ENCODE results near the gene PDZD8.
"Not testable (repeated sequence)": the region's sequence is repeated elsewhere in the genome, so short reads cannot be mapped to it uniquely, and the experiment has no call there.

PDZD8 gene

DNA sequence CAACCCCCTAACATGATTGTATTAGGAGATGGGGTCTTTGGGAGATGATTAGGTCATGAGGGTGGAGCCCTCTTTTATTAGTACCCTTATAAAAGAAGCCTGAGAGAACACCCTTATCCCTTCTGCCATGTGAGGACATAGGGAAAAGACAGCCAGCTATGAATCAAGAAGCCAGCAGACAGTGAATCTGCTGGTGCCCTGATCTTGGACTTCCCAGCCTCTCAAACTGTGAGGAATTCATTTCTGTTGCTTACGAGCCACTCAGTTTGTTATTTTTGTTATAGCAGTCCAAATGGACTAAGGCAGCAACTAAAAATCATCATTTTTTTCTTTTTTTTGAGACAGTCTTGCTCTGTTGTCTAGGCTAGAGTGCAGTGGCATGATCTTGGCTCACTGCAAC is 74.6 kb downstream of the PDZD8 start:
- no peak for DNase-seq (ENCODE audit: low read depth in 2 of 3, low spot score in 2 of 3)

DNA sequence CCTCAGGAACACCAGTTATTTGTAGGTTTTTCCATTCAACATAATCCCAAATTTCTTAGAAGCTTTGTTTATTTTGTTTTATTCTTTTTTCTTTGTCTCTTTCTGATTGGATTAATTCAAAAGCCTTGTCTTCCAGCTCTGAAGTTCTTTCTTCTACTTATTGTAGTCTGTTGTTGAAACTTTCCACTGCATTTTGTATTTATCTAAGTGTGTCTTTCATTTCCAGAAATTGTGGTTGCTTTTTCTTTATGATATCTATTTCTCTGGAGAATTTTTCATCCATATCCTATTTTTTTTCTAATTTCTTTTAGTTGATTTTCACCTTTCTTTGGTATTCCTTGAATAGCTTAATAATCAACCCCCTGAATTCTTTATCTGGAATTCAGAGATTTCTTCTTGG is 75.8 kb downstream of the PDZD8 start:
- no peak for DNase-seq (ENCODE audit: low read depth in 2 of 3, low spot score in 2 of 3)

DNA sequence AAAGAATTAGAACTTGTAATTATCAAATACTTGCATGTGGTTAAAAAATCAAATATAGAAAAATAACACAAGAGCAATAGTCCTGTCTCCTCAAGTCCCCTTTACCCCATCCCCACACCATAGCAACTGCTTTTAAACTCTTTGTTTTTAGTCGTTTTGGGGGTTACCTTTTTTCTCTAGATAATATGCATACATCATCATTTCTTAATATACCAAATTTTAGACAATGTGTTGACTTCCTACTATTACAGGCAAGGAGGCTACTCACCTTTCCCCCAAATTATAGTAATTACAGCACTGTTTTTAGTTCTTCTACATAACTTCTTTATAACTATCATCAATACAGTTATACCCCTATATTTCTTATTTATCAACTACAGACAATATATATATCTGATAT is 77.0 kb downstream of the PDZD8 start:
- DNase-seq (ENCODE audit: low read depth in 2 of 3, low spot score in 2 of 3) = no peak

DNA sequence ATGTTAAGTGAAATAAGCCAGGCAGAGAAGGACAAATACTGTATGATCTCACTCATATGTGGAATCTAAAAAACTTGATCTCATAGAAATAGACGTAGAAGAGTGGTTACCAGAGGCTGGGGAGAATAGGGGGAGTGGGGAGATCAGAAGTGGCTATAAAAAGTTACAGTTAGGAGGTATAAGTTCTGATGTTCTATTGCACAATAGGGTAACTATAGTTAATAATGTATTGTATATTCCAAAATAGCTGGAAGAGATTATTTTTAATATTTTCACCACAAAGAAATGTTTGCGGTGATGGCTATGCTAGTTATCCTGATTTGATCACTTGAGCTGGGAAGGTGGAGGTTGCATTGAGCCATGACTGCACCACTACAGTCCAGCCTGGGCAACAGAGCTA is 80.5 kb downstream of the PDZD8 start:
- no peak for DNase-seq (ENCODE audit: low read depth in 2 of 3, low spot score in 2 of 3)

DNA sequence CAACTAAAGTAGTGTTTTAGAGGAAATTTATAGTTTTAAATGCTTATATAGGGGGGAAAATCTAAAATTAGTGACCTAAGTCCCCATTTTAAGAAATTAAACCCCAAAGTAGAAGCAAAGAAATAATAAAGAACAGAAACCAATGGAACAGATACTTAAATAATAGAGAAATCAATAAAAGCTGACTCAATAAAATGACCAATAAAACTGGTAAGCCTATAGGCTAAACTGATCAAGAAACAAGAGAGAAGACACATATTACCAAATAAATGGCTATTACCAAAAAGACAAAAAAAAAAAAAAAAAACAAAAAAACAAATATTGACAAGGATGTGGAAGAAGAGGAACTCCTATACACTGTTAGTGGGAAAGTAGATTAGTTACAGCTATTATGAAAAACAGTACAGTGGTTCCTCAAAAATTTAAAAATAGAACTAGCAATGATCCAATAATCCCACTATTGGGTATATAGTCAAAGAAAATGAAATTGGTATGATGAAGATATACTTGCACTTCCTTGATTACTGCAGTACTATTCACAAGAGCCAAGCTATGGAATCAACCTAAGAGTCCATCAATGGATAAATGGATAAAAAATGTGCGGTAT is 81.1 kb downstream of the PDZD8 start:
- no peak for DNase-seq (ENCODE audit: low read depth in 2 of 3, low spot score in 2 of 3)

DNA sequence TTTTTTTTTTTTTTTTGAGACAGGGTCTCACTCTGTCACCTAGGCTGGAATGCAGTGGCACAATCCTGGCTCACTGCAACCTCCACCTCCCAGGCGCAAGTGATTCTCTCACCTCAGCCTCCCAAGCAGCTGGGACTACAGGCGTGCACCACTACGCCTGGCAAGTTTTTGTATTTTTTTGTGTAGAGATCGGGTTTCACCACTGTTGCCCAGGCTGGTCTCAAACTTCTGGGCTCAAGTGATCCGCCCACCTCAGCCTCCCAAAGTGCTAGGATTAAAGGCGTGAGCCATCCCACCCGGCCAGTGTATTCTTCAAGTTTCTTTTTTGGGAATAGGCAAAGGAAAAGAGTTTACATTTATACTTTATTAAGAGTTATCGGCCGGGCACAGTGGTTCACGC is 84.4 kb downstream of the PDZD8 start:
- not testable (repeated sequence) for DNase-seq (ENCODE audit: low read depth in 2 of 3, low spot score in 2 of 3)

DNA sequence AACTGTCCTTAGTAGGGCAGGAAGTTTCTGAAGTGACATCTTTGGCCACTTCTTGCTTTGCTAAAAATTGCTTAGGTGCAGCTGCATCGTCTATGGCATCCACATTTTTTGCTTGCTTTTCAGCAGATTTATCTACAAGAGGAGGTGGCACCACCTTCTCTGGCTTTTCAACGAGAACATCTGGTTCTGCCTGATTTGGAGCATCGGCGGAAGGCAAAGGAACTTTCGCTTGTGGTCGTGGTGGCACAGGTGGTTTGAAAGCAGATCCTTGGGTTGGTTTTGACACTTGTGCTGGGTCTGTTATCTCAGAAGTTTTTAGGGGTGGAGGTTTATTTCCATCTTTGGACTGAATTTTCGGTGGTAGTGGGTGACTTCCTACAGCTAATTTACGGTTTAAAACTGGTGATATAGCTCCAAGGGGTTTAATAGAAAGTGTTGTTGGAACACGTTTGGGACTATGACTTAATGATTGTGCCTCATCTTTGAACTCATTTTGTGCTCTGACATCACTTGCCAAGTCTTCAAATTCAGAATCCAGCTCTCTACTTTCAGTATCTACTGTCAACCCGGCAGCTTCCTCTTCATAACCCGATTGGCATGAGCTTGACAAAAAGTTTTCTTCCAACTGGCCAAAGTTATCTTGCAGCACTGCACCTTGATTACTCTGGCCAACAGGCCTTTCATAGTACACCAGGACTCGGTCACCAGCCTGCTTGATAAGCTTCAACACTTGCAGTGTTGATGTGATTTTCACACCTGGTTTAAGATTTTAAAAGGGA is 90.3 kb downstream of the PDZD8 start:
- no peak for DNase-seq (ENCODE audit: low read depth in 2 of 3, low spot score in 2 of 3)

DNA sequence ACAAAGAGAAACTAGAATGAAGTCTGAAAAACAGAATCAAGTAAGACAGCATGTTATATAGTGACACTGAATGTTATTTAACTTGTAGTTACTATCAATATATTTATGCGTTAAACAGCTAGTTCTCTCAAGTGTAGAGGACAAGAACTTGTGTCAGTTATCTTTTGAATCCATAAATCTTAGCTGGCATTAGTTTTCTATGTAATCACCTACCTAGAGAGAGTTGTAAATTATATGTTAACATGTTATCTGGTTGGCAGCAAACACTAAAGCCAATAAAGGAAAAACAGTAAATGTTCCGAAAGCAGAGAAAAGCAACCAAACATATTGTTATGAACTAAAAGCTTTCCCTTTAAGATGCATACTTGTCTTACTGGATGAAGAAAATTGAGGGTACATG is 97.6 kb downstream of the PDZD8 start:
- no peak for DNase-seq (ENCODE audit: low read depth in 2 of 3, low spot score in 2 of 3)

DNA sequence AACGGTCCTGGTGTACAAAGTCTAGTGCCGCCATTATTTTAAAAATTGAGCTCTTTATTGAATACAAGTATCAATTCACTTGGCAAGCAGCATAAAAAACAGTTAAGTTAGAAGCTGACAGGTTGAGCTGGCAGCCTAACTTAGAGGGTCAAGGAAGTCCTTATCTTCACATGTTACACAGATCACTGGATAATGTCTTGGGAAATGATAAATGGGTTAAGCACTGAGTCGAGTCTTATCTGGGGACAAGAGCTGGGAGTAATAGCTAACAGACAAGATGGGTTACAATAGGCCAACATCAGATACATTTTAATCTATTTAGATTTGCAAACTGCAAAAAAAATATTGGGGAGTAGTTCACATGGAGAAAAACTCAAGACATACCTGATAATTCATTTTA is 100.1 kb downstream of the PDZD8 start:
- DNase-seq (ENCODE audit: low read depth in 2 of 3, low spot score in 2 of 3) = no peak

DNA sequence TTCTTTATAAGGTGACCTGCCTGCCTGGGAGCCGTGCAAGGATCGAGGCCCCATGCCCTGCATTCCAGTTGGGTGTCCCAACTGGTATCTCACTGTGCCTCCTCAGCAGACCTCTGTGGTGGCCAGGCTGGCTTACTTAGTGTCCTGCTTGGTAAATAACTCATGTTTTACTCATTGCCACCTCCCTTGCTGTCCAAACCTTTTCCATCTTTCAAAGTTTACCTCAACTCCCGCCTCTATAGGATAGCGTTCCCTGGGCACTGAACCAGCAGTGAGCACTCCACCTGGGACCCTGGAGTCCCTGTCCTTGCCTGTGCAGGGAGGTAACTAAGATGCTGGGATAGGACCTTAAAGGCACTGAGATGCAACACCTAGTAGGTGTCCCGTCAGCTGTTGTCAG is 100.7 kb downstream of the PDZD8 start:
- DNase-seq (ENCODE audit: low read depth in 2 of 3, low spot score in 2 of 3) = no peak

DNA sequence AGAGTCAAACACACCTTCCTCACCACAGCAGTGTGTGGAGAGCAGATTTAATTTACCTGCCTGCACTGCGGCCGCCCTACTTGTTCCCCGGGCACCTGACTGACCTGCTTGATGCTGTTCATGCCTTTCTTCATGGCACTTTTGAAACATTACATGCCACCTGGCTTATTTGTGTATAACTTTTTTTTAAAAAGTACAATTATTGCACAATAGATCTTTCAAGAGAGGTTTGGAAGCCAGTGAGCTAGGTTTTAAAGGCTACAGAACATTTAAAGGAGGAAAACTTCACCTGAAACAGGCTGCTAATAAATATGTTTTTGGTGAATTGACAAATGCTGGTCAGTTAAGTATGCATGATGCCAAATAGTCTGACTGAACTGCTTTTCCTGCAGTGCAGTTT is 101.3 kb downstream of the PDZD8 start:
- no peak for DNase-seq (ENCODE audit: low read depth in 2 of 3, low spot score in 2 of 3)

DNA sequence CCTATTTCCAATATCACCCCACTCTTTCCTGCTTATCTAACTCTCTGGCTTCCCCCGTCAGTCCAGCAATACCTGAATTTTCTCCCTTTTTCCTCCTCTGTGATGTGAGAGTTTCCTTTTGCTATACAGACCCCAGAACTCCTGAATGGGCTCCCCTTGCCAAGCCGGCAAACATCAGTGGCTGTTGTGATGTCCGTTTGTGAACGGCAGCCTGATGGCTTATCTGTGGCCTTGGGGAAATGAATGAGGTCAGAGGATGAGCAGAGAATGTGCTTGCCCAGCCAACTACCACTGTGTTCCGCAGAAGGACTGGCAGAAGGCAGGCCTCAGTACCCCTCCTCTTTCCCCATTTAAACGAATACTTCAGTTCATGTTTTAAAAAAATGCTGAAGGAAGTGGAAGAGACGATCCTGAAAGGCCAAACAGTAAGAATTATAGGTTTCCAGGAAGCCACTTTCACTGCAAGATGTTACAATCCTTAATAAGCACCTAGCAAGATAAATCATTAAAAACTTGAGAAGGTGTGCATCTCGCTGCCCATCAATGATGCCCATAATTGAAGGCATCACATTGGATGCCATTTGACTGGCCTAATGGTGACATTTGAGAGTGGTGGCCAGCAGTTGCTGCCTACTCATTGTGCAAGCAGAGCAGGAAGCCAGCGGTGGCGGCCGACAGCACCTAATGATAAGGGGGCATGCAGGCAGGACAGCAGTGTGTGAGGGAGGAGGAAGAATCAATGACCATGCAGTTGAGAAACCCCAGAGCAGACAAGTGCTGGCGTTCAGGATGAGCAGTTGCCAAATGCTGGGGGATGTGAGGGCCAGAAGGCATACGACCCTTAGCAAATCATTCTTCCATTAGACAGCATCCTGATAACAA is 102.8 kb downstream of the PDZD8 start:
- no peak for DNase-seq (ENCODE audit: low read depth in 2 of 3, low spot score in 2 of 3)

DNA sequence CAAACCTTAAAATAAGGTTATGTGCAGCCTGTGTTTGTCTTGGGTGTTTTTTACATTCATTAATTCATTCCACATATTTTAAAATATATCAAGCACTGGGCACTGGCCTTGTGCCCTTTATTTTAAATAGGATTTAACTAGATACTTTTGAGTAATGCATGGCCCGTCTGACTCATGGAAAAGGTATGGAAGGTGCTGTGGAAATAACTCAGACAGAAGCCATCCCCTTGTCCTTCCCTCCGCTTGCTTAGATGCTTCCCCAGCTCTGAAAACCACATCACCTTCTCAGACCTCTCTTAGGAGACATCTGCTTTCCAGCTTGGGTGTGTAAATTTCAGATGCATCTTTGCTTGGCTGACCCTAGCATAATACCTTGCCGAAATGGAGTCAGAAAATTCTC is 103.8 kb downstream of the PDZD8 start:
- no peak for DNase-seq (ENCODE audit: low read depth in 2 of 3, low spot score in 2 of 3)

DNA sequence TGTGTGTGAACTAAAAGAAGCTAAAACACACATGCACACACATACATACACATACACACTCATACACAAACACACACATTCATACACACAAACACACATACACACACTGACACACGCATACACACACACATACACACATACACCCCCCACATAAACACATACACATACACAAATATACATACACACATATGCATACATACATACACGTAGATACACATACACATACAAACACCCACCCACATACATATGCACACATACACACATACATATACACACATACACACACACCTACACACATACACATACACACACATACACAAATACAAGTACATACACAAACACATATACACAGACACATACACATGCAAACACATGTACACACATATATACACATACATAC is 106.3 kb downstream of the PDZD8 start:
- DNase-seq (ENCODE audit: low read depth in 2 of 3, low spot score in 2 of 3) = no peak

DNA sequence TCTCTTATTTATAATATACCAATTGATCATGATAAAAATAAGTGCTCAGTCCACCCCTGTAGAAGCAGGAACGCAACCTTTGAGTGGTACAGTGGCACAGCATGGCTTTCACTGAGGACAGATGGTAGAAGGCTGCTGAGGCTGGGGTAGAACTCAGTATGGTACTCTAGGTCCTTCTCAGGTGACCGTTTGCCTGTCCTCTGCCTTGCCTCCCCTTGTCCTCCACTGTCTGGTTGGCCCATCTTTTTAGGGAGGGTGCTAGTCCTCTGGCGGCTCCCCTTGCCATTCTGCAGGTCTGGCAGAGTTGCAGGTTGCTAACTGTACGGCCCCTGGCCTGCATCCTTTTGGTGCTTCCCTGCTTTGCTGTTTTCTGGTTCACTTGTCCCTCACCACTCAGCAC is 107.0 kb downstream of the PDZD8 start:
- DNase-seq (ENCODE audit: low read depth in 2 of 3, low spot score in 2 of 3) = no peak

DNA sequence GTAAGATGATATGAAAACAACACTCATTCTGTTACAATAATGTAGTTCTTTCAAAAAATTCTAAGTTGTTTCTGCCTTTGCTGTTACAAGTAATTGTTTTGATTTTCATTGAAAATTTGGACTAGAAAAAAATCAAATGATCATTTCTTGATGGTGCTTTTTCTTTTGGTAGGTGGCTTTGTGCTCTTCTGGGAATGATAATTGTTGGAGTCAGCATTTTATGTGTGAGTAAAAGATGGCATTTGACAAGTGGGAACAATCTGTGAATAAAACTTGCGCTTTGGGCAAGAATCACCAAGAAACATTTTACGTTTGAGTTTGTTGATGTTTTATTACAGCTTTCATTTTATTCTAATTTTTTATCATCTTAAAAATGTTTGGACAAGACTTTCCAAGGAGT is 108.4 kb downstream of the PDZD8 start:
- no peak for DNase-seq (ENCODE audit: low read depth in 2 of 3, low spot score in 2 of 3)

DNA sequence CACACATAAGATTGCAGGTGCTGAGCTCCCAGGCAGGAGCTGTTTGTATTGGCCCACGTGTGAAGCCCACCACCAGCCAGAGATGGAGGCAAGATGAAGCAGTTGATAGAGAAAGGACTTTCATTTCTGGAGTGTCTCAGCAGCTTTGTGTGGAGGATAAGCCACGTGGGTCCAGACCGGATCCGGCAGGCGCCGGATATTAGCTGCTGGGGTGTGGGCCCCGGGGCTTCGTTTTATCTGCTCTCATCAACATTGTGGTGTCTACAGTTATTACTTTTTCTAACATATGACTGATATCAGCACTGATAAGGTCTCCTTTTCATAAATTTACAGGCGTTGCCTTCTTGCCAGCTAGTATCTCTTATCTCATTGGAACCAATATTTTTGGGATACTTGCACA is 108.8 kb downstream of the PDZD8 start:
- DNase-seq (ENCODE audit: low read depth in 2 of 3, low spot score in 2 of 3) = no peak

DNA sequence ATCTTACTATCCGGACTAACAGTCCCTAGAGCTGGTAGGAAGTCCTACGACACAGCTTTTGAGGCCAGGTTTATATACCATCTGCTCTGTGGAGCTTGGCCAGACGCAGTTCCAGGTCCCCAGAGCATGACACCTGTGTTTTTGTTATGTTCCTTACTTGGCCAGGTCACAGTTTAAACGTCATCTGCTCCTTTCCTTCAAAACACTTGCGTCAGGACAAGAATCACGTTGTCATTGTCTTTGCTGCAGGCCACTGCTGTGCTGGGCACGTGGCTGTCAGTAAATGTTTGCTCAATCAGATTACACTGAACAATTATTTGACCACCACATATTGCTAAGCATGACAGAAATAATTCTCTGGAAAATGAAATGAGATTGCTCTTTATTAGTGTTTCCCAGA is 110.5 kb downstream of the PDZD8 start:
- DNase-seq (ENCODE audit: low read depth in 2 of 3, low spot score in 2 of 3) = no peak

DNA sequence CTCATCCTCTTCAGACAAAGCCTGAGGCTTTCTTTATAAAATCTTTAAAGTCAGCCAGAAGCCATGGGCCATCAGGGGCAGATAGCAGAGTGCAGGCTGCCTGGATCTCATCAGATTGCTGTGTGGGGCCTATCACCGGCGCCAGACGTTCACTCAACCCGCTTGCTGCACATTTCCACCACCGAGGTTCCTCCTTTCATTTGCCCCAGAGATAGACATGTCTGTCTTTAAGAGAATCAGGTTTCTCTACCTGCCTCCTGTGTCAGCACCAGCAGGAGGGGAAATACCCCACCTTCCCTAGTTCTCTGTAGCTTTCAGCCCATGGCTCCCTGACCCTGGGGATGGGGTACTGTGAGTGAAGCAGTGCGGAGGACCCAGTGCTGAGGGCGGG is 112.3 kb downstream of the PDZD8 start:
- DNase-seq (ENCODE audit: low read depth in 2 of 3, low spot score in 2 of 3) = no peak

DNA sequence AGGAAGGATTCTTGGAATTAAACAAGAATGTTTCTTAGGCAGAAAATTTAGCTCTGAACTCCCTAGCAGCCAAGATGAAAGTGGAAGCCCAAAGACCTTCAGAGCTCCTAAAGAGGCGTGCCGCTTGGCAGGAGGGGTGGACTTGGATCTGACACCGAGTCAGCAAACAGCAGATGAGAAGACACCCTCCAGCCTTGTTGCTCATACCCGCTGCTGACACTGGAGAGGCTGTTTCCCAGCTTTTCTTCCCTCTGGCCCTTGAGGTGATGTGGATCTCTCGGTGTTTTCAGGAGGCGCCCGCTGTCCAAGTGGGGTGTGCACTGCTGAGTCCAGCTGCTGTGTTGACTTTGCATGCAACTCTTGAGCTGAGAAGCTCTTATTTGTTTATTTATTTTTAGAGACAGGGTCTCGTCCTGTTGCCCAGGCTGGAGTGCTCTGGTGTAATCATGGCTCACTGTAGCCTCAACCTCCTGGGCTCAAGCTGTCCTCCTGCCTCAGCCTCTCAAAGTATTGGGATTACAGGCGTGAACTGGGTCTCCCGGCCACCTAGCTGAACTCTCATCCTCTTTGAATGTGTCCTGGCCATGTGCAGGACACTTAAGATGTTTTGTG is 112.8 kb downstream of the PDZD8 start:
- no peak for DNase-seq (ENCODE audit: low read depth in 2 of 3, low spot score in 2 of 3)

DNA sequence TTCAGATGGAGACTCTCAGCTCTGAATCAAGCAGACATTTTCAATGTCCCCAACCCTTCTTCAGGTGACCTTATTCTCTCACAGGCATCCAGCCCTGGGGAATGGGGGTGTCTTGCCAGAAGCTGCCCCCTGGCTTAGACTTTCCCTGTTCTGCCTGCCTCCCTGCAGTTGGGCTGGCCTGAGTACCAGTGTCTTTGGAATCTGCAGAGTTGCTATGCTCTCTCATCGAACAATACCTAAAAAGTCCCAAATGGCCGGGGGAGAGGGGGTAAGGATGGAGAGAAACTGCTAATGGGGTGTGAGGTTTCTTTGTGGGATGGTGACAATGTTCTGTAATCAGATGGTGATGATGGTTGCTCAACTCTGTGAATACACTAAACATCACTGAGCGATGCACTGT is 113.7 kb downstream of the PDZD8 start:
- DNase-seq (ENCODE audit: low read depth in 2 of 3, low spot score in 2 of 3) = no peak

DNA sequence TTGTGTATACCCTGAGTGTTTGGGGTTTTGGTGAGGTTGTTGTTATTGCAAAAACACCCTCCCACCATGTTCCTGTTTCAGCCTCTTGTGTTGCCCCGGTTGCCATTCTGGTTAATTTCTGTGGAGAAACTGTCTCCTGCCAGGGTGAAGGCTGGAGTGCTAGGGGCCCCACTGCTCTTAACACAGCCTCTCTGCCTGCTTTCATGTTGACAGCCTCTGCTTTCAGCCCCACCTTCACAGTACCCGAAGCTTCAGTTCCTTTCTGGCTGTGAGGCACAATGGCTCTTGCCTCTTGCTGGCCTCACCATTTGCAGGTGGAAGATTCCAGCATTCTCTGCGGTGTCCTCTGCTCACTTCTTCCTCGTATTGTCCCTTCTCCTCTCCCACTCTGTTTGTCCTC is 115.2 kb downstream of the PDZD8 start:
- no peak for DNase-seq (ENCODE audit: low read depth in 2 of 3, low spot score in 2 of 3)
